ENCODE measurements around the gene STAM2.

STAM2 gene

DNA sequence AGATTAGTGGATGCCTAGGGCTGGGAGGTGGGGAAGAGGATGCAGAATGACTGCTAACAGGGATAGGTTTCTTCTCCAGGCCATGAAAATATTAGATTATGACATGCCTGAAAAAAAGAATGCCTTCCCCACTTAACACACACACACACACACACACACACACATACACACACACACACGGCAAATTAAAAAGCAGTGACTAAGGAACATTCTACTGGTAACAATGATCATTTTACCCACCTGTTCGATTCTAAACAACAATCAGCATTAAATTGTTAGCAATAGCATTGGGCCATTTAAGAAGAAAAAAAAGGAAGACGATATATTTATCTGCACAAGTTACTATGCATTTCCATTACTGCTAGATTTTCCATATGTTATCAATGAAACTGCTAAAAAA lies 87.6 kb downstream of the STAM2 start:
- no peaks in the 10 kb centered on the region for H3K9me3 ChIP-seq (replicated peaks; ENCODE audit: low read length)
- H3K9ac ChIP-seq (ENCODE audit: low read depth, low read length) = no peak overlapping the region
- no peaks in the 10 kb centered on the region for H3K4me1 ChIP-seq (ENCODE audit: control insufficient read depth, insufficient read depth, low read length)
- H3K4me2 ChIP-seq (ENCODE audit: low read length) = no peak overlapping the region
- H3K36me3 ChIP-seq (ENCODE audit: insufficient read depth, low read length) = no peaks in the 10 kb centered on the region
- no peak overlapping the region for H3K4me3 ChIP-seq (ENCODE audit: low read length)
- H3K27me3 ChIP-seq (ENCODE audit: control insufficient read depth, insufficient read depth, low read length) = peaks cover 46% of the 10 kb centered on the region

DNA sequence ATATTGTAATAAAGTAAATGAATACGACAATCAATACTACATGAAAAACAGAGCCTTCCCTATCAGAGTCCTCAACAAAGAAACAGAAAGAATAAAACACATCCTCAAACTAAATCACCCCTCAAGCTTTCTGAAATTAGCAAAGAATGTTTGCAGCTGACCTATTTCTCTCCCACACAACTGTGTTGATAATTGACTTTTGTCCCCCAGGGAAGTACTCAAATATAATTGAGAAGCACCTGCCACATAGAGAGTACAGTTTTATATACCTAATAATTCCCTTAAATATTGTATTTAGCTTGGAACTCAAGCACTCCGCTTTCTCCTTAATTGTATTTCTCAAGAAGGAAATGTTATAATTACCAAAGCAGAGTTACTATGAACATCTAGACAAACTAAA lies 89.3 kb downstream of the STAM2 start:
- no peak overlapping the region for H3K4me3 ChIP-seq (ENCODE audit: low read length)
- no peak overlapping the region for H3K9ac ChIP-seq (ENCODE audit: low read depth, low read length)
- no peaks in the 10 kb centered on the region for H3K9me3 ChIP-seq (replicated peaks; ENCODE audit: low read length)
- no peak overlapping the region for H3K4me2 ChIP-seq (ENCODE audit: low read length)
- H3K36me3 ChIP-seq (ENCODE audit: insufficient read depth, low read length) = no peaks in the 10 kb centered on the region
- H3K4me1 ChIP-seq (ENCODE audit: control insufficient read depth, insufficient read depth, low read length) = no peaks in the 10 kb centered on the region
- peaks cover 47% of the 10 kb centered on the region for H3K27me3 ChIP-seq (ENCODE audit: control insufficient read depth, insufficient read depth, low read length)

DNA sequence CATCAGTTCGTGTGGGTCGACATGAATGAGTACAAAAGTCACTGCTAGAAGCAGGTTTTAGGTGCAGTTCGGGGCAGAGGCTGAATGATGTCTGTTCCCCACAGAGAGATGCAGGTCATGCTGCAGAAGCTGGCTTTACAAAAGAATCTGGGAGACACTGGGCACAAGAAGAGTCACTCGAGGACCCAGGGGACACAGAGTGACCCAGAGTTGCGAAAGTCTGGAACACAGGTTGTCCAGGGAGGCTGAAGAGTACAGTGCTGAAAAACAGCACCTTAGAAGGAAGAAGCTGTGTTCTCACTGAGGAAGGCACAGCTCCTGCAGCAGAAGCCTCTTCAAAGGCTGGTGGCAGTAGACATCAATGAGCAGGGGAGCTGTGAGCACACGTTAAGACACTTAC lies 91.5 kb downstream of the STAM2 start:
- no peak overlapping the region for H3K9ac ChIP-seq (ENCODE audit: low read depth, low read length)
- no peak overlapping the region for H3K4me2 ChIP-seq (ENCODE audit: low read length)
- no peak overlapping the region for H3K4me3 ChIP-seq (ENCODE audit: low read length)
- H3K4me1 ChIP-seq (ENCODE audit: control insufficient read depth, insufficient read depth, low read length) = no peaks in the 10 kb centered on the region
- no peaks in the 10 kb centered on the region for H3K9me3 ChIP-seq (replicated peaks; ENCODE audit: low read length)
- H3K27me3 ChIP-seq (ENCODE audit: control insufficient read depth, insufficient read depth, low read length) = peaks cover 32% of the 10 kb centered on the region
- H3K36me3 ChIP-seq (ENCODE audit: insufficient read depth, low read length) = no peaks in the 10 kb centered on the region

DNA sequence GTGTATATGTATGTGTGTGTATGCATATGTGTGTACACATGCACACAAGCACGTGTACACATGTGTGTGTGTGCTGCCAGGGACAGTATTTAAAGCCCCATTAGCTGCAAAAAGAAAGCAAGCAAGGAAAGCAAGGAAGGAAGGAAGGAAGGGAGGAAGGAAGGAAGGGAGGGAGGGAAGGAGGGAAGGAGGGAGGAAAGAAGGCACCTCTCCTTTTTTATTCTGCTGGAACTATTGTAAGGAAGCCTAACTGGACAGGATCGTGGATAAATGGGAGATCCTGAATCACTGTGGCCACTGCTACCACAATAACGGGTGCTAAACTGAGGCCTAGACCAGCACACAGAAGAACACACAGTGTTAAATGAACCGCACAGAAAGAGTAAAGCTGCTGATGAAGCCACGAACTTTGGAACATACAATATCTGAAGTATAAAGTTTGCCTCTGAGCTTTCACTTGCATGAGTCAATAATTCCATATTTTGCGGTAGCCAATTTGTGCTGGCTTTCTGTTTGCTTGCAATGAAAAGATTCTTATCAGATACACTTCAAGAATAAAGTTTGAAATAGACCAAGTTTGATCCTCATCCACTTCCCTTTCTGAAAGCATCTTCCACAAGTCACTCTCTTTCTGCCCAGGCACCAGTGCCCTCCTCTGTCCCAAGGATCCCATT lies 92.2 kb downstream of the STAM2 start:
- Histone ChIP-seq H3K4me3 (ENCODE audit: low read length) (no peak overlapping the region), H3K9me3 (replicated peaks; ENCODE audit: low read length) (no peaks in the 10 kb centered on the region), H3K27me3 (ENCODE audit: control insufficient read depth, insufficient read depth, low read length) (peaks cover 31% of the 10 kb centered on the region), H3K4me2 (ENCODE audit: low read length) (no peak overlapping the region), H3K36me3 (ENCODE audit: insufficient read depth, low read length) (no peaks in the 10 kb centered on the region), H3K9ac (ENCODE audit: low read depth, low read length) (no peak overlapping the region), H3K4me1 (ENCODE audit: control insufficient read depth, insufficient read depth, low read length) (no peaks in the 10 kb centered on the region)

DNA sequence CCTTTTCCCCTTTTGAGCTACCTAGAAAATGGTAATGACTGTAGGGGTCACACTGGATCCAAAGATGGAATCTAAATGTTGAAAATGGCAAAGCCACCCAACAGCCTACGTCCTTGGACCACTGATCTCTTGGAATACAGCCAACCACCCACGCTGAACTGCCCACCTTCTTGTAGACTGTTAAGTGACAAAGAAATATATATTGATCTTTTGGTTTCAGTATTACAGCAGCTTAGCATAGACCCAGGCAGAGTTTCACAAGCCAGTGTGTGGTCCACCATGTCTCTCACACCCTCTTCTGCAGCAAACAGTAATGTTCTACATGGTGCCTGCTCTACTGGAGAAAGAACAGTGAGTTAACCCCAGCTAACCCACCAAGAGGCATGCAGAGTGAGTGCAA lies 96.9 kb downstream of the STAM2 start:
- H3K36me3 ChIP-seq (ENCODE audit: insufficient read depth, low read length) = no peaks in the 10 kb centered on the region
- no peaks in the 10 kb centered on the region for H3K4me1 ChIP-seq (ENCODE audit: control insufficient read depth, insufficient read depth, low read length)
- H3K4me3 ChIP-seq (ENCODE audit: low read length) = no peak overlapping the region
- H3K27me3 ChIP-seq (ENCODE audit: control insufficient read depth, insufficient read depth, low read length) = peaks cover 33% of the 10 kb centered on the region
- H3K9ac ChIP-seq (ENCODE audit: low read depth, low read length) = no peak overlapping the region
- no peak overlapping the region for H3K4me2 ChIP-seq (ENCODE audit: low read length)
- H3K9me3 ChIP-seq (replicated peaks; ENCODE audit: low read length) = no peaks in the 10 kb centered on the region

DNA sequence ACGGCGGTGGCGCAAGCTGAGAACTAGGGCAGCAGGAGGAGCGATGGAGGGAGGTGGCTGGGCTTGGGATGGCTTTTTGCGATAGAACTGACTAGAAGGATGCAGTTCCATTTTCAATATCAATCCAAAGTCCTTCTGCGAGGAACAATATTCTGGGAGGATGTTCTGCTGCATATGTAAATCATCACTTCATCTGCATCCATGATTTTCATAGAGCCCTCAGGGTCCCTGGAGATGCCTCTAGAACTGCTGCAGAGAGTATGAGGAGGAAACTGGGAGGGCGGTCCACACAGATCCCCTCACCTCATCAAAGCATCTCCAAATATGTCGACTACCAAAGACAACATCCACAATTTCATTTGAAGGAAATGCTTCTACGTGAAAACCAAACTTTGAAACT lies 97.5 kb downstream of the STAM2 start:
- Histone ChIP-seq H3K9ac (ENCODE audit: low read depth, low read length) (no peak overlapping the region), H3K36me3 (ENCODE audit: insufficient read depth, low read length) (no peaks in the 10 kb centered on the region), H3K27me3 (ENCODE audit: control insufficient read depth, insufficient read depth, low read length) (peaks cover 33% of the 10 kb centered on the region), H3K4me2 (ENCODE audit: low read length) (no peak overlapping the region), H3K9me3 (replicated peaks; ENCODE audit: low read length) (no peaks in the 10 kb centered on the region), H3K4me1 (ENCODE audit: control insufficient read depth, insufficient read depth, low read length) (no peaks in the 10 kb centered on the region), H3K4me3 (ENCODE audit: low read length) (no peak overlapping the region)

DNA sequence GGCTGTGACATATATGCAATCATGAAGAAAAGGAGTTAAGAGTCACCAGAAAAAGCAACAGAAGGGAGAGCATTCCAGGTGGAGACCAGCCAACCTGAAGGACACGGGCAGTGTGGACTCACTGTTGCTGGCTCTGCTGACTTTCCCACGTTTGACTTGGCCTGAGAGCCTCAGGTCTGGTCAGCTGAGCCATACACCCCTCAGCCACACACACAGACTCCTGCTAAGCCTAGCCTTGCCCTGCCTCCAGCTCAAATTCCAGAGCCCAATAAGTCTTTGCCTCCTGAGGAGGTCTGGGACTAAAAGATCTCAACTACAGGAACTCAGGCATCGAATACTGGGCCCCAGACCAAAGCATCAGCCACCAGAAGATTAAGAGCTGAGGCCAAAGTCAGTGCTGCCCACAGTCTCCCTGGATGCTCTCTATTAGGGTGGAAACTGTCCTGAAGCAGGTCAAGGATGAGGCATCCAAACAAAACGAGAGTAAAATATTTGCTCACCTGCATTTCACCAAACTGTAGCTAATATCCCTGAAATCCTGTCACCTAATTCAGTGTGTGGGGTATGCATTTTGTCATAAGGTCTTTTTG lies 100.0 kb downstream of the STAM2 start:
- H3K9me3 ChIP-seq (replicated peaks; ENCODE audit: low read length) = no peaks in the 10 kb centered on the region
- peaks cover 32% of the 10 kb centered on the region for H3K27me3 ChIP-seq (ENCODE audit: control insufficient read depth, insufficient read depth, low read length)
- no peaks in the 10 kb centered on the region for H3K36me3 ChIP-seq (ENCODE audit: insufficient read depth, low read length)
- no peak overlapping the region for H3K9ac ChIP-seq (ENCODE audit: low read depth, low read length)
- H3K4me2 ChIP-seq (ENCODE audit: low read length) = no peak overlapping the region
- H3K4me3 ChIP-seq (ENCODE audit: low read length) = no peak overlapping the region
- H3K4me1 ChIP-seq (ENCODE audit: control insufficient read depth, insufficient read depth, low read length) = no peaks in the 10 kb centered on the region

DNA sequence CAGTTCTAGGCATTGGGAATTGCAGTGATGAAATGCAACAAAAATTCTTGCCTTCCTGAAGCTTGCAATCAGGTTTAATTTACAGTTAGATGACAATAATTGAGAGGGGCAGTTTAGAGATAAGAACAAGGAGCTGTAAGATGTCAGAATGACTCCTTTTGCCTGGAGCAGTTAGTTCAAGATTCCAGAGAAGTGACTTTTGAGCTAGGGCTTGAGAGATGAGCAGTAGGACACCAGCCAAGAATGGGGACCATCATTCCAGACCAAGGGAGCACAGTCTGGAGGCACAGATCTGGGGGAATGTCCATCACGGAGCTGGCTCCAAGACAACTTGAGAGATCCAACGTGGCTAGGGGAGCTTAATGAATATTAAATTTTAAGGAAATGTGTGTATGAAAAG lies 103.6 kb downstream of the STAM2 start:
- no peaks in the 10 kb centered on the region for H3K9me3 ChIP-seq (replicated peaks; ENCODE audit: low read length)

DNA sequence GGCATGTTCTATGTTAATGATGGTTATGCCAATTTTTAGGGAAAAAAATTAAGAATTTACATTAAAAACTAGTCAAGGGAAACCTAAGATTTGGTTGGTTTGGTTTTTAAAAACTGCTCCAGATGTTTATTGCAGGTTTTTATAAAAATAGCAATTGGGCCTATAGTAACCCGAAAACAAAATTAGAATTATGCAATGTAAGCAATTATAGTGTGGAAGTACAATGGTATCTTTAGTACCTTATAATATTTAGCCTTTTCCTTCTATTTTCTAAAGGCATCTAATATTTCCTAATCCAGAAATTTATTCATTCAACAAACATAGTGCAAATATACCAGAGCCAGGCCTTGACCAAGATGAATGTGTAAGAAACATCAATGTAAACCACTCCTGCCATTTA lies 104.0 kb downstream of the STAM2 start:
- Histone ChIP-seq H3K27me3 (ENCODE audit: control insufficient read depth, insufficient read depth, low read length) (peaks cover 47% of the 10 kb centered on the region), H3K9ac (ENCODE audit: low read depth, low read length) (no peak overlapping the region)

More for the DNA sequence above, 103.6 kb downstream of the STAM2 start:
- H3K4me1 ChIP-seq (ENCODE audit: control insufficient read depth, insufficient read depth, low read length) = no peaks in the 10 kb centered on the region
- H3K36me3 ChIP-seq (ENCODE audit: insufficient read depth, low read length) = no peaks in the 10 kb centered on the region
- H3K27me3 ChIP-seq (ENCODE audit: control insufficient read depth, insufficient read depth, low read length) = peaks cover 47% of the 10 kb centered on the region
- H3K4me3 ChIP-seq (ENCODE audit: low read length) = no peak overlapping the region
- H3K4me2 ChIP-seq (ENCODE audit: low read length) = no peak overlapping the region
- H3K9ac ChIP-seq (ENCODE audit: low read depth, low read length) = no peak overlapping the region

DNA sequence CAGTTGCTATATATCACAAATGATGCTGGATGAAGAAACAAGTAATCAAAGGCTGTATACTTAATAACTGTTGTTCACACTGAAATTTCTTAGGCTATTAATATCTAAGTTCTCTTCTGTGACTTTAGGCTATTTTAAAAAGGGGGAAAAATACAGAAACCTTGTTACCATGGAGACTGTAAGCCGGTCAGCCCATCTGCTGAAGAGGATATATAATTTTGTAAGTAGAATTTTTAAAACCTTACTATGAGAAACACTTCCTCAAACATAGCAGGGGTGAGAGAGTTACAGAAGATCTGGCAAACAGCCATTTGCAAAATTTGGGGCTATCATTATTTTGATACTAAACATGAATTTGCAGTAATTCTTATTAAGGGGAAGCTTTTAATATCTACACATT lies 104.5 kb downstream of the STAM2 start:
- H3K4me2 ChIP-seq (ENCODE audit: low read length) = no peak overlapping the region
- no peaks in the 10 kb centered on the region for H3K4me1 ChIP-seq (ENCODE audit: control insufficient read depth, insufficient read depth, low read length)
- H3K27me3 ChIP-seq (ENCODE audit: control insufficient read depth, insufficient read depth, low read length) = peaks cover 47% of the 10 kb centered on the region
- H3K36me3 ChIP-seq (ENCODE audit: insufficient read depth, low read length) = no peaks in the 10 kb centered on the region
- H3K9me3 ChIP-seq (replicated peaks; ENCODE audit: low read length) = no peaks in the 10 kb centered on the region
- no peak overlapping the region for H3K9ac ChIP-seq (ENCODE audit: low read depth, low read length)
- H3K4me3 ChIP-seq (ENCODE audit: low read length) = no peak overlapping the region

More for the DNA sequence above, 104.0 kb downstream of the STAM2 start:
- Histone ChIP-seq H3K4me3 (ENCODE audit: low read length) (no peak overlapping the region), H3K36me3 (ENCODE audit: insufficient read depth, low read length) (no peaks in the 10 kb centered on the region), H3K4me2 (ENCODE audit: low read length) (no peak overlapping the region), H3K4me1 (ENCODE audit: control insufficient read depth, insufficient read depth, low read length) (no peaks in the 10 kb centered on the region), H3K9me3 (replicated peaks; ENCODE audit: low read length) (no peaks in the 10 kb centered on the region)

DNA sequence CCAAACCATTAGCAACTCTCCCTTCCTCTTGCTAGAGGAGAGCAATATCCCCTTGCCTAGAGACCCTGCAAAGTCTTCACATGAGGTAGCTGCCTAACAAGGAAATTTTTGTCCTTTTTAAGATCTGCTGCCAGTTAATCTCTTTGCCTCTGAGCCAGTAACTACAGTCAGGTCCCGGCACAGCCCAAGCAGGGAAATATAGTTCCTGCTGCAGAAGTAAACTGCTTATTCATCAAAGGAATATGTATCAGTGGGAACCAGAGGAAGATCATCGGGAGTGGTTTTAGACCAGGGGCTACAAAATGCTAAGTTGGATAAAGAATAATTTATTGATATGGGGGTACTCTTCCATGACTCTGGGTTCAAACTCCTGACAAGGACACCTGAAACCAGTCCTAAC lies 107.3 kb downstream of the STAM2 start:
- no peak overlapping the region for H3K4me3 ChIP-seq (ENCODE audit: low read length)
- no peaks in the 10 kb centered on the region for H3K4me1 ChIP-seq (ENCODE audit: control insufficient read depth, insufficient read depth, low read length)
- H3K27me3 ChIP-seq (ENCODE audit: control insufficient read depth, insufficient read depth, low read length) = peaks cover 57% of the 10 kb centered on the region
- H3K9ac ChIP-seq (ENCODE audit: low read depth, low read length) = no peak overlapping the region
- no peaks in the 10 kb centered on the region for H3K9me3 ChIP-seq (replicated peaks; ENCODE audit: low read length)
- no peaks in the 10 kb centered on the region for H3K36me3 ChIP-seq (ENCODE audit: insufficient read depth, low read length)
- no peak overlapping the region for H3K4me2 ChIP-seq (ENCODE audit: low read length)

DNA sequence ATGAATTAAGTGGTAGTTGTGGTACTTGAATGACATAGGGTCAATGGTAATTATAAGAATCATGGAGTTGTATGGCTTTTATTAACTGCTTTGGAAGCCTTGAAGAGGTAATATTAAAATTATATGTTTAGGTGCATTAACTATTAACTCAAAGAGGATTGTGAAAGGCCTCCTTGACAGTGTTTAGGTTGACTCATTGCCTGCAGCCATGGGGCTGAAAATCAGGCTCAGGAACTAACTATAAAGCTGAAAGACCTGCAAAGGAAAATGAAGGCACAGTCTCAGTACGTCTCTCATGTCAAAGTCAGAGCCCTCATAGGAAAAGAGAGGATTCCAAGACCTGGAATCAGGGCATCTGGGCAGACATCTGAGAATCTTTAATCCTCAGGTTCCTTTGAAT lies 107.7 kb downstream of the STAM2 start:
- no peaks in the 10 kb centered on the region for H3K36me3 ChIP-seq (ENCODE audit: insufficient read depth, low read length)
- H3K27me3 ChIP-seq (ENCODE audit: control insufficient read depth, insufficient read depth, low read length) = peaks cover 59% of the 10 kb centered on the region
- H3K4me2 ChIP-seq (ENCODE audit: low read length) = no peak overlapping the region
- H3K4me3 ChIP-seq (ENCODE audit: low read length) = no peak overlapping the region
- H3K4me1 ChIP-seq (ENCODE audit: control insufficient read depth, insufficient read depth, low read length) = peaks cover 3% of the 10 kb centered on the region
- no peaks in the 10 kb centered on the region for H3K9me3 ChIP-seq (replicated peaks; ENCODE audit: low read length)
- H3K9ac ChIP-seq (ENCODE audit: low read depth, low read length) = no peak overlapping the region

Data from skeletal muscle satellite cell (primary cell).